HepG2 (cell line): ENCODE data around the gene HNRNPF. TPM values are rescaled to one million over a fixed set of nuclear protein-coding genes. Genes with fewer than 3 reads are reported as not detected.
A peak's percentile ranks its signal among the peaks of the same experiment; 100 is the strongest.

ENCODE experiments used
- ARNTL ChIP-seq: sonication (generic); formaldehyde crosslinking; IDR thresholded peaks from 2 replicates; pipeline ENCODE4 v1.4.0; 2020; ENCODE audit warnings: mild to moderate bottlenecking, missing genetic modification reagents
- CEBPZ ChIP-seq: IDR thresholded peaks from 2 replicates; pipeline ENCODE4 v1.6.1; 2012; ENCODE audit warnings: low read length, improper control_type of control experiment
- EHMT2 ChIP-seq: fragments of 200-600 bp; sonication (generic); IDR thresholded peaks from 2 replicates; pipeline ENCODE4 v1.7.0; 2017; ENCODE audit warnings: antibody characterized with exemption, low read depth, low read length, borderline replicate concordance
- FOXK2 ChIP-seq: fragments of 450-650 bp; IDR thresholded peaks from 2 replicates; pipeline ENCODE4 v1.6.1; 2016
- FOXM1 ChIP-seq: sonication (generic); formaldehyde crosslinking; IDR thresholded peaks from 2 replicates; pipeline ENCODE4 v1.5.0; 2020; ENCODE audit warnings: missing genetic modification reagents
- HNRNPUL1 ChIP-seq: fragments of 200-400 bp; formaldehyde crosslinking; IDR thresholded peaks from 2 replicates; pipeline ENCODE4 v1.6.1; 2017; ENCODE audit warnings: low read depth, mild to moderate bottlenecking, low read length, moderate library complexity
- KAT7 ChIP-seq: IDR thresholded peaks from 2 replicates; pipeline ENCODE4 v1.6.1; 2018; ENCODE audit warnings: borderline replicate concordance, missing compliant biosample characterization
- KDM5B ChIP-seq: sonication (generic); formaldehyde crosslinking; IDR thresholded peaks from 2 replicates; pipeline ENCODE4 v1.4.0; 2020; ENCODE audit warnings: missing genetic modification reagents, mild to moderate bottlenecking, borderline replicate concordance
- LCORL ChIP-seq, 2 experiments: fragments of 450-650 bp in 1 of 2; sonication (generic) in 1 of 2; formaldehyde crosslinking in 1 of 2; IDR thresholded peaks; 2 replicates each; pipeline versions ENCODE4 v1.5.0 to v1.6.1; 2017 to 2020; ENCODE audit warnings: antibody characterized with exemption in 1 of 2, missing genetic modification reagents in 1 of 2
- PAX8 ChIP-seq: sonication (generic); formaldehyde crosslinking; IDR thresholded peaks from 2 replicates; pipeline ENCODE4 v1.8.0; 2022; ENCODE audit warnings: mild to moderate bottlenecking, missing genetic modification reagents, borderline replicate concordance
- POGK ChIP-seq: sonication (generic); formaldehyde crosslinking; conservative IDR thresholded peaks from 2 replicates; pipeline ENCODE4 v1.8.0; 2022; ENCODE audit warnings: mild to moderate bottlenecking, moderate library complexity, missing genetic modification reagents
- SMAD9 ChIP-seq: sonication (generic); formaldehyde crosslinking; IDR thresholded peaks from 2 replicates; pipeline ENCODE4 v1.5.1; 2020; ENCODE audit warnings: mild to moderate bottlenecking, missing genetic modification reagents
- SMARCE1 ChIP-seq: fragments of 450-650 bp; IDR thresholded peaks from 2 replicates; pipeline ENCODE4 v1.6.1; 2017; ENCODE audit warnings: borderline replicate concordance
- SP2 ChIP-seq: sonication (generic); formaldehyde crosslinking; IDR thresholded peaks from 2 replicates; pipeline ENCODE4 v1.5.1; 2020; ENCODE audit warnings: mild to moderate bottlenecking, missing genetic modification reagents
- TBX3 ChIP-seq: fragments of 450-650 bp; IDR thresholded peaks from 2 replicates; pipeline ENCODE4 v1.6.1; 2017; ENCODE audit warnings: antibody characterized with exemption, mild to moderate bottlenecking, inconsistent platforms, borderline replicate concordance
- YY1 ChIP-seq: IDR thresholded peaks from 2 replicates; pipeline ENCODE4 v1.6.1; 2011; ENCODE audit warnings: low read length, low read depth, moderate library complexity, mild to moderate bottlenecking; ENCODE audit not compliant: insufficient read depth, insufficient replicate concordance
- ZNF10 ChIP-seq: sonication (generic); formaldehyde crosslinking; IDR thresholded peaks from 2 replicates; pipeline ENCODE4 v1.4.0; 2020; ENCODE audit warnings: mild to moderate bottlenecking, low read depth, missing genetic modification reagents, borderline replicate concordance
- ZNF101 ChIP-seq: sonication (generic); formaldehyde crosslinking; IDR thresholded peaks from 2 replicates; pipeline ENCODE4 v1.4.0; 2020; ENCODE audit warnings: mild to moderate bottlenecking, low read depth, missing genetic modification reagents, borderline replicate concordance
- ZNF136 ChIP-seq: sonication (generic); formaldehyde crosslinking; IDR thresholded peaks from 2 replicates; pipeline ENCODE4 v1.8.1; 2022; ENCODE audit warnings: low read depth, mild to moderate bottlenecking, moderate library complexity, missing genetic modification reagents
- ZNF225 ChIP-seq: sonication (generic); formaldehyde crosslinking; IDR thresholded peaks from 2 replicates; pipeline ENCODE4 v1.4.0; 2020; ENCODE audit warnings: mild to moderate bottlenecking, missing genetic modification reagents
- ZNF7 ChIP-seq: IDR thresholded peaks from 2 replicates; pipeline ENCODE4 v1.6.1; 2016; ENCODE audit warnings: missing biosample characterization, missing genetic modification reagents
- ZZZ3 ChIP-seq: sonication (generic); formaldehyde crosslinking; IDR thresholded peaks from 2 replicates; pipeline ENCODE4 v1.4.0; 2020; ENCODE audit warnings: missing genetic modification reagents, mild to moderate bottlenecking, borderline replicate concordance
- polyA plus RNA-seq, 8 experiments: library from polyadenylated mRNA; depleted of rRNA in 3 of 8; stranded (reverse) in 7 of 8; unstranded in 1 of 8; fragments of >200 nt; fragmentation: Illumina TruSeq in 4 of 8; extraction: Trizol in 4 of 8; gene quantifications; 2 replicates each; pipeline versions ENCODE4 v1.2.1 to v1.2.3, GENCODE V29; 2011 to 2016; ENCODE audit warnings: low read depth in 4 of 8, missing spikeins in 1 of 8, mixed read lengths in 1 of 8; ENCODE audit not compliant: insufficient read depth in 1 of 8
- total RNA-seq, 5 experiments: library from RNA; depleted of rRNA; stranded (reverse); fragments of >200 nt; fragmentation: Illumina TruSeq; extraction: Trizol; gene quantifications; 2 replicates each; pipeline ENCODE4 v1.2.3, GENCODE V29; 2016; ENCODE audit warnings: low read depth in 1 of 5
- TF ChIP-seq, protein P1 (sequence below): IDR thresholded peaks from 2 replicates; pipeline ENCODE4 v1.6.1; 2016; ENCODE audit warnings: low read depth

Gene HNRNPF
- total and polyA plus RNA-seq, 2 of the 13 experiments (the other 11 are each of a cell fraction or from before 2014, with no cell fraction given) = 166 to 308 TPM

GRCh38 chr10:43396061-43396927 lies 12.7 kb downstream of the HNRNPF start (continued):
- TF ChIP-seq ZNF101 (CRISPR knock-in tag) (no peak), ZNF225 (no peak), ARNTL (no peak), ZNF136 (CRISPR knock-in tag) (0 out of 2 replicates have a peak, but pooled peaks have one; percentile 21), FOXM1 (0 out of 2 replicates have a peak, but pooled peaks have one; percentile 68), ZNF10 (no peak), KDM5B (CRISPR knock-in tag) (peak; percentile 29; the same call in 1 of the 2 replicates), HNRNPUL1 (no peak), TBX3 (peak; percentile 36; the same call in 1 of the 2 replicates), ZZZ3 (CRISPR knock-in tag) (no peak), CEBPZ (no peak), ZNF7 (0 out of 2 replicates have a peak, but pooled peaks have one; percentile 12), KAT7 (no peak), EHMT2 (no peak), FOXK2 (0 out of 2 replicates have a peak, but pooled peaks have one; percentile 40), PAX8 (CRISPR knock-in tag) (no peak), LCORL (IDR thresholded peaks at IDR 0.05) (no peak), LCORL (CRISPR knock-in tag; IDR thresholded peaks at IDR 0.05) (no peak), SMARCE1 (no peak), SMAD9 (CRISPR knock-in tag) (no peak), SP2 (CRISPR knock-in tag) (0 out of 2 replicates have a peak, but pooled peaks have one; percentile 19), YY1 (no peak), POGK (no peak; the same call in 1 of the 2 replicates)
- TF ChIP-seq, protein P1, sequence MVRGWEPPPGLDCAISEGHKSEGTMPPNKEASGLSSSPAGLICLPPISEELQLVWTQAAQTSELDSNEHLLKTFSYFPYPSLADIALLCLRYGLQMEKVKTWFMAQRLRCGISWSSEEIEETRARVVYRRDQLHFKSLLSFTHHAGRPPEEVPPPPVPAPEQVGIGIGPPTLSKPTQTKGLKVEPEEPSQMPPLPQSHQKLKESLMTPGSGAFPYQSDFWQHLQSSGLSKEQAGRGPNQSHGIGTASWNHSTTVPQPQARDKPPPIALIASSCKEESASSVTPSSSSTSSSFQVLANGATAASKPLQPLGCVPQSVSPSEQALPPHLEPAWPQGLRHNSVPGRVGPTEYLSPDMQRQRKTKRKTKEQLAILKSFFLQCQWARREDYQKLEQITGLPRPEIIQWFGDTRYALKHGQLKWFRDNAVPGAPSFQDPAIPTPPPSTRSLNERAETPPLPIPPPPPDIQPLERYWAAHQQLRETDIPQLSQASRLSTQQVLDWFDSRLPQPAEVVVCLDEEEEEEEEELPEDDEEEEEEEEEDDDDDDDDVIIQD (CRISPR knock-in tag) = no peak
